Natural killer cell treated with Interleukin-12 subunit alpha and Interleukin-12 subunit beta and Interleukin-15 and Interleukin-18, amount 100 ng/mL, for 72 hours (primary cell): Measurements from ENCODE around the gene ARHGAP21. TPM values are rescaled to one million over a fixed set of nuclear protein-coding genes. Genes with fewer than 3 reads are reported as not detected.
"Not testable (repeated sequence)": the region's sequence is repeated elsewhere in the genome, so short reads cannot be mapped to it uniquely, and the experiment has no call there.

Experiments used
- ATAC-seq, 2 donors: fragments of 150-1000 bp; cut with Tn5 transposase in 1 of 2; sonication (Bioruptor Pico), chemical (Tn5 transposase) in 1 of 2; 2 replicates each; pipeline ENCODE4 v1.10.0; 2021
- DNase-seq: peaks from one replicate; pipeline ENCODE4 v3.0.0; 2022; ENCODE audit warnings: low spot score
- H3K27ac Mint-ChIP-seq, 2 donors: 1 replicate in 1 of 2; 2 replicates in 1 of 2; pipeline ENCODE4 v1.8.0; 2022; ENCODE audit warnings: mixed read lengths in 2 of 2, mild to moderate bottlenecking in 1 of 2, moderate library complexity in 1 of 2
- H3K27me3 Mint-ChIP-seq, 2 donors: 1 replicate in 1 of 2; 2 replicates in 1 of 2; pipeline ENCODE4 v1.8.0; 2022; ENCODE audit warnings: mixed read lengths in 2 of 2
- H3K36me3 Mint-ChIP-seq: one replicate; pipeline ENCODE4 v1.8.0; 2022; ENCODE audit warnings: mixed read lengths
- H3K4me1 Mint-ChIP-seq, 2 donors: 1 replicate in 1 of 2; 2 replicates in 1 of 2; pipeline ENCODE4 v1.8.0; 2022; ENCODE audit warnings: low read depth in 2 of 2, mixed read lengths in 2 of 2, mild to moderate bottlenecking in 1 of 2
- H3K4me3 Mint-ChIP-seq: one replicate; pipeline ENCODE4 v1.8.0; 2022; ENCODE audit warnings: mixed read lengths
- H3K9me3 Mint-ChIP-seq: 2 replicates; pipeline ENCODE4 v1.8.0; 2022; ENCODE audit warnings: mixed read lengths
- total RNA-seq, 2 donors: library from RNA; stranded (reverse); gene quantifications; one replicate each; pipeline ENCODE4 v1.2.3, GENCODE V29; 2022

The ARHGAP21 gene
- total RNA-seq, 2 donors from 2014 or later: 25.7 to 34.7 TPM

DNA sequence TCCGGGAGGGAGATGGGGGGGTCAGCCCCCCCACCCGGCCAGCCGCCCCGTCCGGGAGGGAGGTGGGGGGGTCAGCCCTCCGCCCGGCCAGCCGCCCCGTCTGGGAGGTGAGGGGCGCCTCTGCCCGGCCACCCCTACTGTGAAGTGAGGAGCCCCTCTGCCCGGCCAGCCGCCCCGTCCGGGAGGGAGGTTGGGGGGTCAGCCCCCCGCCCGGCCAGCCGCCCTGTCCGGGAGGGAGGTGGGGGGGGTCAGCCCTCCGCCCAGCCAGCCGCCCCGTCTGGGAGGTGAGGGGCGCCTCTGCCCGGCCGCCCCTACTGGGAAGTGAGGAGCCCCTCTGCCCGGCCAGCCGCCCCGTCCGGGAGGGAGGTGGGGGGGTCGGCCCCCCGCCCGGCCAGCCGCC lies 67.4 kb downstream of the ARHGAP21 start:
- H3K4me1 Mint-ChIP-seq: peaks cover 7 to 10% of the 10 kb centered on the region in 2 donors
- not testable (repeated sequence) for H3K27me3 Mint-ChIP-seq, H3K4me3 Mint-ChIP-seq, DNase-seq, H3K36me3 Mint-ChIP-seq, H3K9me3 Mint-ChIP-seq, H3K27ac Mint-ChIP-seq, ATAC-seq

DNA sequence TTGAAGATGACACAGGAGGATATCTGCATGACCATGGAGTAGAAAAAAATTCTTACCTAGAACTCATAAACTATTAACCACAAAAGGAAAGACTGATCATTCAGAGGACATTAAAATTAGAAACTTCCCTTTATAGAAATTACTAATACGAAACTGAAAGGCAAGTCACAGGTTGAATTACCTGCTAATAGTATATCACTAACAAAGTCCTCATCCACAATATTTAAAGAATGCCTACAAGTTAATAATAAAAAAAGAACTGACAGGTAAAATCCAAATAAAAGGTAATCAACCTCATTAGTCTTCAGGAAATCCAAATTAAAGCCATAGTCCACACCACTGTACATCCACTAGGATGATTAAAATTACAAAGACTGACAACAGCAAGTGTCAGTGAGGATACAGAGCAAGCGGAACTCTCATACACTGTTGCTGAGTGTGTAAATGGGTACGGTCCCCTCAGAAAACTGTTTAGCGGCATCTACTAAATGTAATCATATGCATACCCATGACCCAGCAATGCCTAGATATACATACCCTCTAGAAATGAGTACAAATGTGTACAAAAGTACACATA lies 71.2 kb downstream of the ARHGAP21 start:
- H3K4me1 Mint-ChIP-seq: peaks cover 0 to 7% of the 10 kb centered on the region in 2 donors
- H3K27ac Mint-ChIP-seq: no peak overlapping the region
- no peak for DNase-seq
- no peak overlapping the region for H3K4me3 Mint-ChIP-seq
- peaks cover 6% of the 10 kb centered on the region for H3K36me3 Mint-ChIP-seq
- ATAC-seq: no peak
- H3K27me3 Mint-ChIP-seq: no peaks in the 10 kb centered on the region
- no peaks in the 10 kb centered on the region for H3K9me3 Mint-ChIP-seq

DNA sequence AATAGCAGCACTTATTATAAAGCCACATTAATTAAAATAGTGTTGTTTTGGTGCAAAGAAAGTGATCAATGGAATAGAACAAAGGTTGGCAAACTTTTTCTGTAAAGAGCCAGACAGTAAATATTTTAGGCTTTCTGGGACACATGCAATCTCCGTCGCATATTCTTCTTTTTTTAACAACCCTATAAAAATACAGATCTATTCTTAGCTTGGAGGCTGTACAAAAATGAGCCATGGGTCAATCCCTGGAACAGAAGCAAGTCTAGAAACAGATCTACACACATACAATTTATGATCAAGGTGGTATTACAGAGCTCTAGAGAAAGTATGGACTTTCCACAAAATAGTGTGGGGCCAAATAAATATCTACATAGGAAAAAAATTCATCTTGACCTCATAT lies 71.8 kb downstream of the ARHGAP21 start:
- no peaks in the 10 kb centered on the region for H3K27me3 Mint-ChIP-seq
- peaks cover 6% of the 10 kb centered on the region for H3K36me3 Mint-ChIP-seq
- no peak overlapping the region for H3K27ac Mint-ChIP-seq
- ATAC-seq: no peak
- no peak for DNase-seq
- H3K9me3 Mint-ChIP-seq: no peaks in the 10 kb centered on the region
- H3K4me1 Mint-ChIP-seq: peaks cover 0 to 7% of the 10 kb centered on the region in 2 donors
- no peak overlapping the region for H3K4me3 Mint-ChIP-seq

DNA sequence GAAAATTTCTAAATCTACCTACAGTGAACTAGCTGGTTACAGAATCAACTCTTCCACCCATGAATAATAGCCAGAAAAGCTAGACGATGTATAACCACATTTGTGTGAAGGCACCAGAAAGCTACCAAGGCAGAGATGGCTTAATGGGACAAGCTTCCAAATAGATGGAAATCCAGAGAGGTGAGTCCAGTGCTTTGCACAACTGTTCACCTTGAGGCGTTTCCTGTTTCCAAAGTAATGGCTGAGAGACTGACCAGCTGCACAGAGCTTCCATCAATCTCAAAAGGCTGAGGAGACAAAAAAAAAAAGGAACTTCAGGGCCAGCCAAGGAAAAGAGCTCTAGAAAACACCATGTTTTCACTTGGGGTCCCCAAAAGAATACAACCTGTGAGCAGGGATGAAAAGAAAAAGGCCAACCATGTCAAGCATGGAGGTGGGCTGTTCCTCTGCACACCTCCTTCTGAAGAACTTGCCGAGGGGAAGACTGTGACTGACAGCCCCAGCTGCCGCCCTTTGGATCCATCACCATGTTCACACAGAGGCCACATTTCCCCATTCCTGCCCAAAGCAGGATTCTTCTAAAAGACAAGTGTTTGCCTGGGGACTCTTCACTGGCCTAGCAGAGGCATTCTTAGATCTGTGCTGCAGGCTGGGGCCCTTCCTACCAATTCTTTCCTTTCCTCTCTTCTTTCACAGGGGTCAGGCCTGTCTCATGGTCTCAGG lies 72.9 kb downstream of the ARHGAP21 start:
- Mint-ChIP-seq H3K36me3 (peaks cover 6% of the 10 kb centered on the region), H3K27me3 (no peaks in the 10 kb centered on the region)
- ATAC-seq: no peak

DNA sequence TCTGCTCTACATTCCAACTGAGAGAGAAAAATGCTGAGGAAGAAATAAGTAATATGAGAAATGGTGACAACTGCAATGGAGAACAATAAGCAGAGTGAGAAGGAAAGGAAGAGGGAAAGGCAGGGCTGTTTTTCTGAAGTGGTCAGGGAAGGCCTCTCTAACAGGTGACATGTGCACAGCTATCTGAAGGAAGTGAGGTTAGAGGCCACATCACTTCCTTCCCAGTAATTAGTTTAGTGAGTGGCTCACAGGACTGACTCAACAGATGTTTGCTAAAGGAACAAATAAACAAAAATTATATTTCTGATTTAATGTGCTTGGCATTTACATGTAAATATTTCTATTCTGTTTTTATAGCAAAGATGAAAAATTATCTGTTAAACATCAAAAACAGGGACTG lies 77.9 kb downstream of the ARHGAP21 start:
- H3K4me1 Mint-ChIP-seq: no peaks in the 10 kb centered on the region
- H3K9me3 Mint-ChIP-seq: no peaks in the 10 kb centered on the region

More for the DNA sequence above, 72.9 kb downstream of the ARHGAP21 start:
- no peak overlapping the region for H3K4me3 Mint-ChIP-seq
- H3K9me3 Mint-ChIP-seq: no peaks in the 10 kb centered on the region
- H3K27ac Mint-ChIP-seq: no peak overlapping the region
- no peak for DNase-seq
- peaks cover 0 to 7% of the 10 kb centered on the region in 2 donors for H3K4me1 Mint-ChIP-seq

DNA sequence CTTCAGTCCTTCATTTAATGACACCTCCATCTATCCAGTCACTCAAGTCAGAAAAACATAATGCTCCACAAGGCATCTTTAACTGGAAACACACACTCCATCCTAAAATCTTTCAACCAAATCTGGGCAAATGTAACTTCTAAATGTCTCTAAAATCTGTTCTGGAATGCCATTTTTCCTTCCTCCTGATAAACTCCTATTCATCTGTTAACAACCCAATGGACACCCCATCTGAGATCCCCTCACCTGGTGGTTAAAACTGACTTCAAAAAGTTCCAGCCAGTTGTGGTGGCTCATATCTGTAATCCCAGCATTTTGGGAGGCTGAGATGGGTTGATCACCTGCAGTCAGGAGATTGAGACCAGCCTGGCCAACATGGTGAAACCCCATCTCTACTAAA lies 78.7 kb downstream of the ARHGAP21 start:
- Mint-ChIP-seq H3K27me3 (no peaks in the 10 kb centered on the region), H3K4me1 (no peaks in the 10 kb centered on the region), H3K36me3 (no peaks in the 10 kb centered on the region), H3K9me3 (no peaks in the 10 kb centered on the region), H3K27ac (no peak overlapping the region), H3K4me3 (no peak overlapping the region)
- ATAC-seq (no peak), DNase-seq (no peak)

More for the DNA sequence above, 77.9 kb downstream of the ARHGAP21 start:
- ATAC-seq: peak in 1 of 2 donors; percentile 62
- Mint-ChIP-seq H3K27ac (no peak overlapping the region), H3K36me3 (no peaks in the 10 kb centered on the region), H3K27me3 (no peaks in the 10 kb centered on the region), H3K4me3 (no peak overlapping the region)
- no peak for DNase-seq

DNA sequence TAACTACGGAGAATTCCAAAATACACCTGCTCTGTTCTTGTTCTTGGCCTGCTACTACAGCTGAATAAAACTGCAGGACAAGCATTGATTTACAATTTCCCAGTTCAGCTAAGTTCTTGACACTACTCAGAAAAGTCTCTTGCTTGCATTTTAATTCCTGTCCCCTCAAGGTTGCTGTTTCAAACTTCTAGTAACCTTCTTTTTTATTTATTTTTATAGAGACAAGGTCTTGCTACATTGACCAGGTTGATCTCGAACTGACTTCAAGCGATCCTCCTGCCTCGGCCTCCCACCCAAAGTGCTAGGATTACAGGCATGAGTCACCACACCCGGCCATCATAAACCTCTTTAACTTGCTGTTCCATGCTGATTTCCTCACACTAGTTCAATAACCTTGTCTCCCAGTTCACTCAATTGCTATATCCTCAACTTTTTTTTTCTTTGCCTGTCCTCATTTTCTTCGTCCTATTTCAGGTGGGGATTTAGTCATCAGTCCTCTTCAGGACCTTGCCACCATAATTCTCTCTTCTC lies 79.9 kb downstream of the ARHGAP21 start:
- no peaks in the 10 kb centered on the region for H3K4me1 Mint-ChIP-seq
- H3K36me3 Mint-ChIP-seq: no peaks in the 10 kb centered on the region
- no peaks in the 10 kb centered on the region for H3K9me3 Mint-ChIP-seq
- ATAC-seq (no peak), DNase-seq (no peak)
- no peaks in the 10 kb centered on the region for H3K27me3 Mint-ChIP-seq
- H3K27ac Mint-ChIP-seq: no peak overlapping the region
- H3K4me3 Mint-ChIP-seq: no peak overlapping the region

DNA sequence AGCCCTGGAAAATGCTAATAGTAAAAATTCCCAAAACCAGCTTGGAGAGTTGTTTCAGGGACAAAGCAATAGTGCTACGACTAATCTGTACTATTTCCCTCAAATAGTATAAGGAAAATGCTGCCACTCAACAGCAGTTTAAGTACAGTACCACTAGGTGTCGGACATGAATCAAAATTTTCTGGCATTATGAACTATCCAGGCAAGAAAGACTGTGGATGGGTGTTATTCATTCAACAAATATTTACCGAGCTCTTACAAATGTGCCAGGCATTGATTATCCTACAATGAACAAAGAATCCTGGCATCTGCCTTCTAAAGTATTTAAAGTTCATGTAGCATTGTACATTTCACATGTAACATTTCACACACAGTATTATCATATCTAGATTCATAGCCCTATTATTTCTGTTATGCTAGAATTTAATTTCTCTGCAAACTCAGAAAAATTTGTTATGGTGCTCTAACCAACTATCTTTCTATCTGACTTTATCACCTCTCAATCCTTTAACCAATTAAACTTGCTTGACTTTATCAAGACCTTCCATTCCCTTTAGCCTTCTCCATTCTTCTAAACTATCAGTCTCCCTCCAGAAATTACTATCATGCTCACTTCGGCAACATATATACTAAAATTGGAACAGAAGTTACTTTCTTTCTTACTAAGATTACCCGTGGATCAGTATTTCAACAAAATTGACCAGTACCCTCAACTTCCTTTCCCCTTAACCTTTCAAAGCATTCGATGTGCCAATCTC lies 80.6 kb downstream of the ARHGAP21 start:
- no peak for DNase-seq
- Mint-ChIP-seq H3K27ac (no peak overlapping the region), H3K27me3 (no peaks in the 10 kb centered on the region), H3K9me3 (no peaks in the 10 kb centered on the region), H3K4me3 (no peak overlapping the region), H3K4me1 (no peaks in the 10 kb centered on the region), H3K36me3 (no peaks in the 10 kb centered on the region)
- peak; percentile 68 to 74 for ATAC-seq

DNA sequence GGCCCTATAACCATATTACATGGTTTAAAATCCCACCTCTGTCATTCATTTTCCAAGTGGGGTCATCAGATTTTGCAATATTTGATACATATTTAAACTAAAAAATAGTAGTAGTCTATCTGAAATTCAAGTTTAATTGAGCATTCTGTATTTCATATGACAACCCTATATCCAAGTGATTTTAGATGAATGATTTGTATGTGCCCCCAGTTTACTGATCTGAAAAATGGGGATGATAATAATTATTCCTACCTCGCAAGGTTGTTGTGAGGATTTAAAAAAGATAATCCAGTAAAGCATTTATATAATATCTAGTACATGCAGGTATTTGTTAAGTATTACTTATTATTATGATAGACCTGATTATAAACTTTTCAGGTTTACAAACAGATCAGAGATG lies 84.6 kb downstream of the ARHGAP21 start:
- H3K4me3 Mint-ChIP-seq: no peak overlapping the region
- no peaks in the 10 kb centered on the region for H3K36me3 Mint-ChIP-seq
- DNase-seq: no peak
- no peak for ATAC-seq
- H3K4me1 Mint-ChIP-seq: no peaks in the 10 kb centered on the region
- no peak overlapping the region for H3K27ac Mint-ChIP-seq
- H3K9me3 Mint-ChIP-seq: no peaks in the 10 kb centered on the region
- no peaks in the 10 kb centered on the region for H3K27me3 Mint-ChIP-seq

DNA sequence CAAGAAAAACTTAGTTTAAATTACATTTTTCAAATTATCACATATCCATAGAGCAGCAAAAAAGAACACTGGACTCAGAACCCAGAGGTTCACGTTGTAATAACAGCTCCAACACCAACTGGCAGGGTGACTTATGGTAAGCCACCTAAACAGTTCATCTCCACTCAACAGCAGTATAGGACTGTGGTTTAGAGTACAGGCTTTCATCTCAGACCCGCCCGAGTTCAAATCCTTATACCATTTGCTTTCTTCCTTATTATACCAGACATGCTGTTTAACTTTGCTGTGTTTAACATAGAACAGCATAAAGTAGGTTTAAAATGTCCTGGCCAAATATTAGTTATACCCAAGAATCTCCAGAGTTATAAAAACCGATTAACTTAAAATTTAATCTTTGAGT lies 97.9 kb downstream of the ARHGAP21 start:
- no peak for DNase-seq
- no peaks in the 10 kb centered on the region for H3K27me3 Mint-ChIP-seq
- peaks cover 6 to 12% of the 10 kb centered on the region in 2 donors for H3K4me1 Mint-ChIP-seq
- ATAC-seq: no peak
- no peak overlapping the region for H3K4me3 Mint-ChIP-seq
- no peaks in the 10 kb centered on the region for H3K36me3 Mint-ChIP-seq
- H3K27ac Mint-ChIP-seq: no peak overlapping the region
- H3K9me3 Mint-ChIP-seq: no peaks in the 10 kb centered on the region

DNA sequence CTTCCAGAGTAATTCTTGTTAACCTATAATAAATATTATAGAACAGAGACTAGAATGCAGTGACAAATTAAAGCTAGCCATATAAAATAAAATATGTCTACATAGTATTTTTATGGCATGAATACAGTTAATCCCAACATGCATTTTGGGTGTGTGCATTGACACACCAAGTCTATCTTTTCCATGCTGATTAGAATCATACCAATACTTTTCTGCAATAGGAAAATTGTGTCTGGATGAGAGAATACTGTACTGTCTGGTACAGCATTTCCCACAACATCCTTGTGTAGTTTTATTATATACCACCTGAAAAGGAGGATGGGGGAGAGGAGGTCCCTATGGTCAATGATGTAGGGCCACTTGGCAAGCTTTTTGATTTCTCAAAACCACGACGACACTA lies 100.3 kb downstream of the ARHGAP21 start:
- no peak overlapping the region for H3K4me3 Mint-ChIP-seq

DNA sequence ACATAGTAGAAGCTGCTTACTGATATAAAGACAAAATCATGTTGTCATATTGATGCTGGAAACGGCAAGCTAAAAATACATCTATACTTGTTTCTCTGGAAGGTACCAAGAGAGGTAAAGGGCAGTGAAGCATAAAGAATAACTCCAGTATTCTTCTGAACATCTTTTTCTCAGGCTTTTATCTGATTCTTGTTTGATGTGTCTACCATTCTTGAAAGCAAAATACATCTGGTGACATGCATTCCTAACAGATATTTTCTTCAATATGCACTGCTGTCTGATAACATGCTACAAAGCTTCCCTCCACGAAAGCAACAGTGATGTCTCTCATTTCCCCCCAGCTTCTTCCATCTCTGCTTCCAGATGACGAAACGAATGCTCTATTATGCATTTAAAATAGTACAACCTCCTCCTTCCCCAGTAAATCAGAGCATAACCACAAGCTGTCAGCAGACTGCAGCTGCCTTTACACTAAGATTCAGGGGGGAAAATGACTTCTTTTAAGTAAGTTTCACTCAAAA lies 100.8 kb downstream of the ARHGAP21 start:
- Mint-ChIP-seq H3K9me3 (no peaks in the 10 kb centered on the region), H3K27ac (peak overlapping the region in 1 of 2 donors; percentile 52), H3K4me3 (no peak overlapping the region), H3K36me3 (no peaks in the 10 kb centered on the region), H3K4me1 (peaks cover 6 to 12% of the 10 kb centered on the region in 2 donors), H3K27me3 (no peaks in the 10 kb centered on the region)
- DNase-seq (no peak), ATAC-seq (no peak)

More for the DNA sequence above, 100.3 kb downstream of the ARHGAP21 start:
- H3K27ac Mint-ChIP-seq: peak overlapping the region in 1 of 2 donors; percentile 52
- H3K4me1 Mint-ChIP-seq: peaks cover 6 to 12% of the 10 kb centered on the region in 2 donors
- no peak for DNase-seq
- H3K9me3 Mint-ChIP-seq: no peaks in the 10 kb centered on the region
- H3K27me3 Mint-ChIP-seq: no peaks in the 10 kb centered on the region
- no peaks in the 10 kb centered on the region for H3K36me3 Mint-ChIP-seq
- no peak for ATAC-seq

DNA sequence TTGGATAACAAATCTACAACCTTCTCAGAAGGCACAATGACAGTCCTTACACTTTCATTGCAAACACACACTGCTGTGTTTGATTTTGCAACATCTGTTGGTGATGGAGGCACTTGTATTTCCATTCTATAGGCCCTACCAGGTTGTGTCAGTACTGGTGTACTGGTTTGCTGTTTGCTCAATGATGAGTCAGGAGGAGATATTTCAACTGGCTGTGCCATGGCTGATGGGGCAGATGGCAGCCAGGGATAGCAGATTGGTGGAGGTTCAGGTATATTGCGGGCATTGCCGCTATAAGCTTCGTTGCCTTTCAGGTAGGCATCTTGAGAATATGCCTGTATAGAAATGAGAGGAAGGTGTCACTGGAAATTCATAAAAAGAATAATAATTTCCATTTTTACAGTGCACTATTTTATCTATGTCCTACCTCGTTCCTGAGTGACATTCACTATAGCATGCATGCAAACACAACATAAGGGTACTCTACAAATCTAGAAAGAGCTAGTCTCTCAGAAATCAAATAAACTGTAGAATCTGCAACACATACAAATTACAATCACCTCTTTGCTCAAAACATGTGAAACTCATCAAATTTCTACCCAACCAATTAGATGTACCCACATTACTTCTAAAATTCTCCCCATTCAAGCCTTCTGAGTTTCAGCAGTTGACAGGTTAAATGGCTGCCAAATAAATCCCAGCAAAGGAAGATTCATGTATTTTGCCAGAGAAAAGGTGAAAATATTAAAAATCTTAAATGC lies 102.5 kb downstream of the ARHGAP21 start:
- not testable (repeated sequence) for H3K9me3 Mint-ChIP-seq, H3K36me3 Mint-ChIP-seq, DNase-seq, H3K4me3 Mint-ChIP-seq, ATAC-seq, H3K27me3 Mint-ChIP-seq, H3K27ac Mint-ChIP-seq
- H3K4me1 Mint-ChIP-seq: peaks cover 6 to 12% of the 10 kb centered on the region in 2 donors
